DND-41 (cell line): ENCODE measurements around the gene HLA-A.

ENCODE experiments used
- EZH2 ChIP-seq: IDR thresholded peaks from 3 replicates; pipeline ENCODE4 v1.6.1; 2012; ENCODE audit warnings: borderline replicate concordance, low read depth, mild to moderate bottlenecking, moderate library complexity, low read length, inconsistent platforms; ENCODE audit not compliant: severe bottlenecking
- TF ChIP-seq, protein P1 (sequence below): IDR thresholded peaks from 2 replicates; pipeline ENCODE4 v1.5.1; 2012; ENCODE audit warnings: borderline replicate concordance, low read length, moderate library complexity, mild to moderate bottlenecking; ENCODE audit not compliant: poor library complexity, severe bottlenecking; ENCODE audit errors: extremely low read depth

- no peak for TF ChIP-seq EZH2
- TF ChIP-seq, protein P1, sequence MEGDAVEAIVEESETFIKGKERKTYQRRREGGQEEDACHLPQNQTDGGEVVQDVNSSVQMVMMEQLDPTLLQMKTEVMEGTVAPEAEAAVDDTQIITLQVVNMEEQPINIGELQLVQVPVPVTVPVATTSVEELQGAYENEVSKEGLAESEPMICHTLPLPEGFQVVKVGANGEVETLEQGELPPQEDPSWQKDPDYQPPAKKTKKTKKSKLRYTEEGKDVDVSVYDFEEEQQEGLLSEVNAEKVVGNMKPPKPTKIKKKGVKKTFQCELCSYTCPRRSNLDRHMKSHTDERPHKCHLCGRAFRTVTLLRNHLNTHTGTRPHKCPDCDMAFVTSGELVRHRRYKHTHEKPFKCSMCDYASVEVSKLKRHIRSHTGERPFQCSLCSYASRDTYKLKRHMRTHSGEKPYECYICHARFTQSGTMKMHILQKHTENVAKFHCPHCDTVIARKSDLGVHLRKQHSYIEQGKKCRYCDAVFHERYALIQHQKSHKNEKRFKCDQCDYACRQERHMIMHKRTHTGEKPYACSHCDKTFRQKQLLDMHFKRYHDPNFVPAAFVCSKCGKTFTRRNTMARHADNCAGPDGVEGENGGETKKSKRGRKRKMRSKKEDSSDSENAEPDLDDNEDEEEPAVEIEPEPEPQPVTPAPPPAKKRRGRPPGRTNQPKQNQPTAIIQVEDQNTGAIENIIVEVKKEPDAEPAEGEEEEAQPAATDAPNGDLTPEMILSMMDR, result no peak
Observed at GRCh38 chr6:29916741-29917140, 25.6 kb upstream of the HLA-A start.
